ENCODE measurements around the gene ZNF385A. TPM values are rescaled to one million over a fixed set of nuclear protein-coding genes. Genes with fewer than 3 reads are reported as not detected.

ZNF385A gene
- total and polyA plus RNA-seq, 8 donors = 1.2 to 35.7 (median 12.4) TPM

- peak in 1 of 2 donors; percentile 40 for DNase-seq
- TF ChIP-seq POLR2A (IDR thresholded peaks at IDR 0.05) (no peak), CTCF (IDR thresholded peaks at IDR 0.05) (no peak), POLR2AphosphoS5 (IDR thresholded peaks at IDR 0.05) (no peak), EP300 (IDR thresholded peaks at IDR 0.05) (no peak)
- peaks cover 8 to 53% (median 20%) of the 10 kb centered on the region in 4 donors for H3K4me1 ChIP-seq
- peak overlapping the region in 4 of 5 donors; percentile 45 to 74 (median 62) for H3K27ac ChIP-seq
- H3K4me3 ChIP-seq = no peak overlapping the region
- intact Hi-C loops (cut with DNase I; ENCODE audit: low total_unique reads) = no loop called here
- peaks cover 0 to 18% (median 0%) of the 10 kb centered on the region in 3 donors for H3K27me3 ChIP-seq
- no peaks in the 10 kb centered on the region for H3K9me3 ChIP-seq
- WGBS, 5 donors = 67 to 75% (median 71%) methylated on average over 3 of the region's 3 CpGs
- H3K36me3 ChIP-seq = no peaks in the 10 kb centered on the region
Measured at GRCh38 chr12:54429014-54429471, 44.5 kb upstream of the ZNF385A start.

GRCh38 chr12:54428050-54429013, 43.8 kb upstream of the ZNF385A start:
- intact Hi-C loops (cut with DNase I; ENCODE audit: low total_unique reads) = no loop called here
- peaks cover 8 to 60% (median 23%) of the 10 kb centered on the region in 4 donors for H3K4me1 ChIP-seq
- 31 to 48% (median 42%) methylated on average over 13 of the region's 13 CpGs for WGBS, 5 donors
- peaks cover 0 to 20% (median 0%) of the 10 kb centered on the region in 3 donors for H3K27me3 ChIP-seq
- no peak overlapping the region for H3K4me3 ChIP-seq
- TF ChIP-seq POLR2AphosphoS5 (IDR thresholded peaks at IDR 0.05) (peak in 1 of 3 donors; percentile 31), POLR2A (IDR thresholded peaks at IDR 0.05) (no peak), EP300 (IDR thresholded peaks at IDR 0.05) (no peak), CTCF (IDR thresholded peaks at IDR 0.05) (no peak)
- H3K36me3 ChIP-seq = no peaks in the 10 kb centered on the region
- H3K9me3 ChIP-seq = no peaks in the 10 kb centered on the region
- DNase-seq = peak in 1 of 2 donors; percentile 57
- peak overlapping the region; percentile 4 to 74 (median 60) for H3K27ac ChIP-seq

- 71 to 79% (median 78%) methylated on average over 4 of the region's 4 CpGs for WGBS, 5 donors
- Histone ChIP-seq H3K27ac (peak overlapping the region in 4 of 5 donors; percentile 27 to 74 (median 60)), H3K36me3 (no peaks in the 10 kb centered on the region), H3K9me3 (no peaks in the 10 kb centered on the region), H3K4me3 (no peak overlapping the region), H3K27me3 (peaks cover 0 to 25% (median 0%) of the 10 kb centered on the region in 3 donors), H3K4me1 (peaks cover 8 to 67% (median 21%) of the 10 kb centered on the region in 4 donors)
- TF ChIP-seq CTCF (IDR thresholded peaks at IDR 0.05) (no peak), EP300 (IDR thresholded peaks at IDR 0.05) (no peak), POLR2A (IDR thresholded peaks at IDR 0.05) (no peak)
- DNase-seq = peak in 1 of 2 donors; percentile 45
- intact Hi-C loops (cut with DNase I; ENCODE audit: low total_unique reads) = no loop called here
Measured at GRCh38 chr12:54427106-54427505, 42.6 kb upstream of the ZNF385A start.

- intact Hi-C loops (cut with DNase I; ENCODE audit: low total_unique reads) = no loop called here
- Histone ChIP-seq H3K27me3 (peaks cover 0 to 21% (median 0%) of the 10 kb centered on the region in 3 donors), H3K9me3 (no peaks in the 10 kb centered on the region), H3K36me3 (no peaks in the 10 kb centered on the region), H3K4me3 (no peak overlapping the region), H3K4me1 (peaks cover 8 to 67% (median 21%) of the 10 kb centered on the region in 4 donors), H3K27ac (peak overlapping the region in 3 of 5 donors; percentile 56 to 74 (median 64))
- WGBS, 5 donors = 84 to 90% (median 87%) methylated on average over 3 of the region's 3 CpGs
- DNase-seq = no peak
- TF ChIP-seq POLR2A (IDR thresholded peaks at IDR 0.05) (no peak), POLR2AphosphoS5 (IDR thresholded peaks at IDR 0.05) (no peak), CTCF (IDR thresholded peaks at IDR 0.05) (no peak), EP300 (IDR thresholded peaks at IDR 0.05) (no peak)
Measured at GRCh38 chr12:54426690-54427089, 42.2 kb upstream of the ZNF385A start.
